GM18951 (cell line): ENCODE data around the gene RAP1GDS1.

Source experiments
- POLR2A ChIP-seq: IDR thresholded peaks from 4 replicates; pipeline ENCODE4 v1.6.1; 2011; ENCODE audit warnings: mild to moderate bottlenecking; ENCODE audit not compliant: insufficient read length, insufficient read depth; ENCODE audit errors: extremely low read depth
- in situ Hi-C: fragments of 300-500 bp; cut with MboI; formaldehyde crosslinking; loops from one replicate; pipeline ENCODE4 v1.12.0; 2022; ENCODE audit warnings: low sequenced_read_pairs, mixed read lengths, inconsistent platforms; ENCODE audit not compliant: unreplicated experiment

Gene RAP1GDS1, protein sequence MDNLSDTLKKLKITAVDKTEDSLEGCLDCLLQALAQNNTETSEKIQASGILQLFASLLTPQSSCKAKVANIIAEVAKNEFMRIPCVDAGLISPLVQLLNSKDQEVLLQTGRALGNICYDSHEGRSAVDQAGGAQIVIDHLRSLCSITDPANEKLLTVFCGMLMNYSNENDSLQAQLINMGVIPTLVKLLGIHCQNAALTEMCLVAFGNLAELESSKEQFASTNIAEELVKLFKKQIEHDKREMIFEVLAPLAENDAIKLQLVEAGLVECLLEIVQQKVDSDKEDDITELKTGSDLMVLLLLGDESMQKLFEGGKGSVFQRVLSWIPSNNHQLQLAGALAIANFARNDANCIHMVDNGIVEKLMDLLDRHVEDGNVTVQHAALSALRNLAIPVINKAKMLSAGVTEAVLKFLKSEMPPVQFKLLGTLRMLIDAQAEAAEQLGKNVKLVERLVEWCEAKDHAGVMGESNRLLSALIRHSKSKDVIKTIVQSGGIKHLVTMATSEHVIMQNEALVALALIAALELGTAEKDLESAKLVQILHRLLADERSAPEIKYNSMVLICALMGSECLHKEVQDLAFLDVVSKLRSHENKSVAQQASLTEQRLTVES

DNA sequence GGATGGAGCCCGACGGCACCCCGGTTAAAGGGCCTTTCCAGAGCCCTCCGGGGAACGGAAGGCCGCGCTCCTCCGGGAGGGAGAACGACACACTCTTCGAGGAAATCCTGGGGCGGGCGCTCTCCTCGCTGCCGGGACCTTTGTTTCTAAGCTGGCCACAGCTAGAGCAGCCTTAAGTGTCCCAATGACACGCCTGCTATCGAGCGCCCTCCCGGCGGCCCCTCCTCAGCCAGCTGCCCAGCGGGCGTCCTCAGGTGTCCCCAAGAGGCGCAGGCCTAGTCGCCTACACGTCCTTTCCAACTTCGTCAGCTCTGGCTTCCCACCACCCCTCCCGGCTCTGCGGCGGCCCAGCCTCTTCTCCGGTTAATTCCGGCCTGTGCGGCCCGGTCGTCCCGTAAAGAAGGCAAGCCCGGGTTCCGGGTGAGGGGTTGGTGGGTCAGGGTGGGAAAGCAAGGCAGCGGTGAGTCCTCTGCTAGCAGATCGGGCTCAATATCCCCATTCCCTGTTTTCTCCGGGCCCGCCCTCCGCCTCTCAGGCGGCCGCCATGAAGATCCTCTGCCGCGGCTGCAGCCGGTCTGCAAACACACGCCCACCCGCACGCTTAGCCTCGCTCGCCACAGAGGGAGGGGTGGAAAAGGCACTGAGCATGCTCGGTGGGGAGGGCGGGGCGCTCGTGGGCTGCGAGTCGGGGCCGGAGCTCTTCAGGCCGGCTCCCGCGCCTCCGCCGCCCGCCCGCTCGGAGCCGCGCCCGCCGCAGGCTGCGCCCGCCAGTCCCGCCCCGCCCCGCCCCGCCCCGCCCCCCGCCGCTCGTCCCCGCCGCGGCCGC is at the start of gene RAP1GDS1:
Gene RAP1GDS1, plus strand, starts transcription at position 806 of the 826 bp plus-strand sequence. CDS start 182 bp downstream, outside the sequence.
- in situ Hi-C loops = no loop called here
- TF ChIP-seq POLR2A = peak; percentile 82

DNA sequence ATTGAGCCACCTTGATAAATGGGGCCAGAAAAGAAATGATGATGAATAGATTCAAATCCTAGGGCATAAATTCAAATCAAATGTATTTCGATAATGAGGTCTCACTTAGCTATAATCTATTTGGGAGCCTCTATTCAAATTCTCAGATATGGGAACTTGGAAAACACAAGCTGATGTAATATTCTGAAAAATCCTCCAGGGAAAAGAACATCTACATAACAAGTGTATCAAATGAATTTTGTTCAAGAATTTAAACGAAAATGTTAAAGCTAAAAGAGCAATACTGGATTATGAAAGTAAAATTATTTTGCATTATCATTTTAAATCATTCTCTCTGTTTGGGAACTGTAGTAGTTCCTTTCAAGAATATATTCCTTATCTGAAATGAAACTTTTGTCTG is 38.9 kb upstream of the RAP1GDS1 start:
- in situ Hi-C loops = no loop called here
- TF ChIP-seq POLR2A = no peak

DNA sequence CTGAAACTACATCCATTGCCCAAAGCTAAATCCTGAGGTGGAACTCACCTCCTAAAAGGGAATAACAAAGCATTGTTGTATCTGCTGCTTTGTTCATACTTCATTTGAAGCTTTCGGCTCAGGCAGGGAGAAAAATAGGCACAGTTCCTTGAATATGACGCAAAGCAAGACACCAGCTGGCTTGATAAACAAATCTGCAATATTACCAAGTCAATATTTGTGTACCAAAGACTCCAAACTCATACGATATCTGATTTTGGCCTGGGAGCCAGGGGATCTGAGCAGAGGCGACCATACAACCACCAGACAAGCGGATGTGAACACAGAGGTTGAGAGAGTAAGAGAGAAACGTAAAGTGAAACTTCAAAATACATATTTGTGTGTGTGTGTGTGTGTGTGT is 34.8 kb upstream of the RAP1GDS1 start:
- in situ Hi-C loops = no loop called here
- no peak for TF ChIP-seq POLR2A

DNA sequence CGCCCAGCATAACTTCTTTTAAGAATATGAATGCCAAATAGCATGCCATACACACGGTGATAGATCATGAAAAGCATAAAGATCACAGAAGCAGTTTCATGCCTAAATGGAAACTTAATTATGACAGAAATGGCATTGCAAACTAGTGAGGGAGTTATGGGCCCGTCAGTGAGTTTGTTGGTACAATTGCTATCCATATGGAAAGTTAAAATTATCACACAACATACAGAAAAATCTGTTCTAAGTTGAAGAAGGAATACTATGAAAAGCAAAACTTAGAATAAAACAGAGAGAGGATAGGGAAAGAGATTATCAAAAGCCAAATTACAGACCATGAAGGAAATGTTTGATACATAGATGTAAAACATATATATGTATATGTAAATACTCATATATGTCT is 30.2 kb upstream of the RAP1GDS1 start:
- no peak for TF ChIP-seq POLR2A
- in situ Hi-C loops = no loop called here

DNA sequence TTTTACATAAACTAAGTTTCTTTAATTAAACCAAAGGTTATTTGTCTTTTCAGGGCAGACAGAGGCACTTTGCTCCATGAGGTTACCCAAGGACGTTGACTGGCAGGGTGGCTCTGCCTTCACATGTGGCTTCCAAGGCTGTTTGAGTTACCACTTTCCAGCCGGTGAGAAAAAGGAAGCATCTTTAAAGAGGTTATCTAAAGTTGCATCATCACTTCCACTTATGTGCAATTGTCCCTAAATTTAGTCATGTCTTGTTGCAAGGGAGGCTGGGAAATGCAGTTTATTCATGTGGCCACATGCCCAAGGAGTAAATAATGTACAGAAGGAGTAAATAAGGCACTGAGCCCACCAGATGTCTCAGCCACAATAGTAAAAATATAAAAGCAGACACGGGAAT is 29.0 kb upstream of the RAP1GDS1 start:
- no peak for TF ChIP-seq POLR2A

DNA sequence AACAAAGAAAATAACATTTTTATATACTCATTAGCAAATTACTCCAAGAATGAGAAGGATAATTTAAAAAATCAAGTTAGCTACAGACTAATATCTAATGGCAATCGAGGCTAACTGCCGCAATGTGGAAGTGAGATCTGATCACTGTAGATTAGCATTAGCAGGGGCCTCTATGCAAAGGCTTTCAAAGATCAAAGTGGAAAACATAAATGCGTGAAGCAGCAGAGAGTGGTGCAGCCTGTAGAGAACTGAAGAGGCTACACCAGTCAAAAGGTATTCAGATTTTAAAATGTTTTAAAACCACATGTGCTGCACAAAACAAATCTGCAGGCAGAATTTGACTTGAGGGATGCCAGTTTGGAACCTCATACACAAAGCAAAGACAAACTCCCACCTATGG is 24.0 kb upstream of the RAP1GDS1 start:
- TF ChIP-seq POLR2A = no peak
- in situ Hi-C loops = no loop called here

More for the DNA sequence above, 29.0 kb upstream of the RAP1GDS1 start:
- in situ Hi-C loops = no loop called here

DNA sequence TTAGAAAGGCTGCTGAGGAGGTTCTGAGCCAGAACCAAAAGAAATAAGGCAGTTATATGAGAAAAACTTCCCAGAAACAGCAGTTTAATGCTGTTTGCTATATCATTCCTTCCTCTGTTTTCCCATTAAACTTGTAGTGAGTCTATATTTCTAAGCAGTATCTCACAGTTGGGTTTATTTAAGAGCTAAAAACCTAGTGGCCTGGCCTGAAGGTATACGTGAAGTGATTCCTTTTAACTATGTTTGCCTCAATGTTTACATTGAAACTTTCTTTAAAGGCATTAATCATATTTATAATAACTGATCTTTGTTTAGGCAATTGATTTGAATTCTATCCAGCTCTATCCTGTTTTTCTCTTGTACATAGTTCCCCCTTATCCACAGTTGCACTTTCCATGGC is 19.1 kb upstream of the RAP1GDS1 start:
- no peak for TF ChIP-seq POLR2A
- in situ Hi-C loops = no loop called here

DNA sequence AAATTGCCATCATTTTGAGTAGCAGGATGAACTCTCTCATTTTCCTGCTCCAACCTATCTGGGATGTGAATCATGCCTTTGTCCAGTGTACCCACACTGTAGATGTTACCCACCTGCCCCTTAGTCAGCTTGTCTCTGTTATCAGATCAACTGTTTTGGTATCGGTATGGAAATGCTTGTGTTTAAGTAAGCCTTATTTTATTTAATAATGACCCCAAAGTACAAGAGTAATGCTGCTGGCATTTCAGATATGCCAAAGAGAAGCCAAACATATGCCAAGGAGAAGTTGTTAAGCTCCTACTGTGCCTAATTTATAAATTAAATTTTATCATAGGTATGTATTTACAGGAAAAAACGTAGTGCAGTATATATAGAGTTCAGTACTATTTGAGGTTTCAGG is 18.6 kb upstream of the RAP1GDS1 start:
- in situ Hi-C loops = no loop called here
- TF ChIP-seq POLR2A = no peak

DNA sequence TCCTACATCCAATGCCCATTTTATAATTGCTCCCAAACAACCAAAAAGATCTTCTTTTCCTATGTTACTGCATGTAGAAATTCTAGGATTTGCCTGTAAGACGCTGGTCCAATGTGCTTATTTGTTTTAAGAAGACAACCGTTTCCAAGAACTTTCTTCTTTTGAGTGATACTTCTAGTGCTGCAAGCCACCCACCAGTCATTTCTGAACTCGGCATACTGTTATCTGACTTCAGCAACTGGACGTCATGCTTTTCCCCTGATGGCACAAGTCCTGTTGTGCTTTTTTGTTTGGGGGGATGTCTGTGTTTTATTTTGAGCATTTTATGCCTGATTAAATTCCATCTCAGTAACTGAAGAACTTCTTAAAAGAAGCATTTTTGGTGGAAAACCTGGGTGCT is 16.0 kb upstream of the RAP1GDS1 start:
- in situ Hi-C loops = no loop called here
- no peak for TF ChIP-seq POLR2A

DNA sequence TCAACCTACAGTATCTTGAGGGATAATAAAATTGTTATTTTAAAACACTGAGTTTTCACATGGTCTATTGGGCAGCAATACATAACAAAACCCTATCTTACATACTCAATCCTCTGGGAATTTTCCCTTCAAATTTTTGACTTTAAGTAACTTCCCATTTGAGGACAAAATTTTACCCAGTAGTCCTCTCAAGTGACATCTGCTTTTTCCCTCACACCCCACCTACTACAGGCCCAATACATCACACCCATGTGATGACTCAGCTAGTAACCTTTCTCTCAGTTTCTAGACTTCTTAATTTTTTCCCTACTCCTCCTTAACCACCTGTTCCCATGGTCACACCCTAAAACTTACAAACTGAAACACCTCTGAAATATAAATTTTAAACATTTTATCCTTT is 12.2 kb upstream of the RAP1GDS1 start:
- no peak for TF ChIP-seq POLR2A
- in situ Hi-C loops = no loop called here

DNA sequence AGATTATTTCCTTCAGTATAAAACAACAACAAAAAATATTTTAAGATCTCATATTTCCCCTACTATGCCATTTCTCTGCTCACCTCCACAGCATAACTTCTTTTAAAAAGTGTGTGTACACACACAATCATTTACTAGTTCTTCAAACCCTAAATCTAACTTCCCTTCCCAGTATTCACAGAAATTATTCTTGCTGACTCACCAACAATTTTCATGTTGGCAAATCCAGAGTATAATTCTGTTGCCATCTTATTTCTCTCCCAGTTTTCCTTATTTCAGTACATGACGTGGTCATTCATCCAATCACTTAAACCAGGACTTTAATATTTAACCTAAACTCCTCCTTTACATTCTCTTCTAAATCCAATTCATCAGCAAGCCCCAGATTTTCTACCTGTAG is 11.4 kb upstream of the RAP1GDS1 start:
- TF ChIP-seq POLR2A = no peak
- in situ Hi-C loops = no loop called here

DNA sequence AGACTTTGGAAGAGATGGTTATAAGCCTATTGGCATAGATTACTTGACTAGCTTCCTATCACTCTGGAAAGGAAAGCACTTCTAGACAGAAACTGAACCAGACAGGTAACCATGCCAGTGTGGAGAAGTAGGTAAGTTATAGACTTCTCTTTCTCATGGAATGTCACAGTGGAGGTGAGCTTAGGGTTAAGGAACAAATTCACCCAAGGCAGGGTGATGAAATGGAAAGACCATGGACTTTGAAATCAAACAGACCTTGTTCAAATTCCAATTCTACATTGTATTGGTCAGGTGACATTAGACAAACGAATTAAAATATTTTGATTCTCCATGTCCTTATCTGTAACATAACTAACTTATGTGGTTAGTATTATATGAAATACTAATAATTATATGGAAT is 7.7 kb upstream of the RAP1GDS1 start:
- in situ Hi-C loops = no loop called here
- TF ChIP-seq POLR2A = no peak

DNA sequence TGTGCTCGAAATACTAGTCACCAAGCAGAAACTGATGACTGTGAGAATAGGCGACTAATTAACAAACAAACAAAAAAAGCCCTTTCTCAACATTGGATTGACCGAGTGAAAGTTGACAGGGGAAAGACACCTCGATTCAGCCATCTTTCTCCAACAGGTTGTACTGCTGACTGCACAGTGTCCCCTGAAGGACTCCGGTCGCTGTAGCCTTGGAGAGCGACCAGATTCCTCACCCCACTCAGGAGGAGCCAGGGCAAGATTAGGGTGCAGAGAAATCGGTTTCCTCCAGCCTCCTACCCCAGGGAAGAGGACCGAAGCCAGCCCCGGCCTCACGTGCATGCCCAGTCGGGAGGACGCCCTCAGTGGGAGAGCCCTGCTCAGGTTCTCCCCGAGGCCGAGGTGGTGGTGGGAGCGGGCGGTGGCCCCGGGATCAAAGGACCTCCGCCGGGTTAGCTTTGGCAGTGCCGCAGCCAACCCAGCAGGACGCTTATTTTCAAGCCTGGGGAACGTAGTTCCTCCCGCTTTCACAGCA is 1.1 kb upstream of the RAP1GDS1 start:
- in situ Hi-C loops = no loop called here
- TF ChIP-seq POLR2A = no peak
